ENCODE data around the gene PCDHGA2.
"Not testable (repeated sequence)": the region's sequence is repeated elsewhere in the genome, so short reads cannot be mapped to it uniquely, and the experiment has no call there.

PCDHGA2 gene

GRCh38 chr5:141382469-141383294, 44.1 kb downstream of the PCDHGA2 start, which contains the start of gene PCDHGA7:
Gene PCDHGA7, plus strand, starts transcription at chr5:141382742. Its CDS starts 158 bp downstream, at chr5:141382900.
- no peak for DNase-seq

- no peak for DNase-seq
Measured at GRCh38 chr5:141383345-141383744, 44.8 kb downstream of the PCDHGA2 start.

GRCh38 chr5:141384471-141385267, 46.1 kb downstream of the PCDHGA2 start:
- no peak for DNase-seq

- DNase-seq = not testable (repeated sequence)
Measured at GRCh38 chr5:141387557-141388311, 49.2 kb downstream of the PCDHGA2 start, which contains the start of gene PCDHGB4. Gene PCDHGB4, plus strand, starts transcription at chr5:141387698. Its CDS starts 187 bp downstream, at chr5:141387885.

- DNase-seq = no peak
Measured at GRCh38 chr5:141388661-141389060, 50.1 kb downstream of the PCDHGA2 start.

- DNase-seq = no peak
Measured at GRCh38 chr5:141389153-141390042, 50.8 kb downstream of the PCDHGA2 start.

- no peak for DNase-seq
Measured at GRCh38 chr5:141392429-141393198, 54.1 kb downstream of the PCDHGA2 start, which contains the start of gene PCDHGA8. Gene PCDHGA8, plus strand, starts transcription at chr5:141392633. Its CDS starts 181 bp downstream, at chr5:141392814.

Data from nucleus accumbens (tissue), 56 donors.